K562 (cell line): ENCODE results near the gene GIGYF1. TPM values are rescaled to one million over a fixed set of nuclear protein-coding genes. Genes with fewer than 3 reads are reported as not detected.
A peak's percentile ranks its signal among the peaks of the same experiment; 100 is the strongest.

ENCODE experiments used
- ATAC-seq: fragments of 200-7000 bp; cut with Tn5 transposase; 3 replicates; pipeline ENCODE4 v1.9.1; 2020; ENCODE audit warnings: moderate library complexity
- BruUV-seq: library from RNA; stranded (reverse); fragments of 400-500 nt; replicated peaks from 2 replicates; lab custom pipeline; 2021; lab: Mats Ljungman, UMichigan
- CTCF ChIA-PET: fragments of 300-600 bp; formaldehyde crosslinking; extraction: SDS; loops from one replicate; lab custom pipeline; 2021; ENCODE audit warnings: low intra/inter-chr PET ratio; lab: Yijun Ruan, JAX
- POLR2A ChIA-PET: fragments of 300-600, 350-650 bp; sonication (Branson Sonifier 250); formaldehyde crosslinking; extraction: SDS; loops from one replicate; lab custom pipeline; 2021; ENCODE audit warnings: antibody characterized with exemption, inconsistent platforms; lab: Yijun Ruan, JAX
- DNase-seq, 4 experiments: peaks; one replicate each; pipeline versions ENCODE4 v3.0.0 to v3.0.0-alpha.2; 2011 to 2018; ENCODE audit warnings: low spot score in 3 of 4, mixed read lengths in 3 of 4; ENCODE audit errors: extremely low read depth in 1 of 4
- FAIRE-seq: peaks from 2 replicates; lab custom pipeline; 2011; peaks lifted over from hg19 to GRCh38; lab: Jason Lieb, UNC
- H2AFZ ChIP-seq: 2 replicates; pipeline ENCODE4 v1.6.0; 2011; ENCODE audit warnings: low read depth, low read length, control low read depth, inconsistent platforms
- H3K27ac ChIP-seq: fragments of 200-600 bp; 3 replicates; pipeline ENCODE4 v1.8.0; 2011; ENCODE audit warnings: low read depth, mild to moderate bottlenecking, control low read depth, inconsistent platforms, low read length, moderate library complexity, mixed read lengths; ENCODE audit errors: extremely low read depth
- H3K27me3 ChIP-seq, 2 experiments: fragments of 300-600 bp in 1 of 2; 2 replicates in 1 of 2; 3 replicates in 1 of 2; pipeline versions ENCODE4 v1.6.0 to v1.8.0; 2011; ENCODE audit warnings: inconsistent platforms in 2 of 2, low read length in 2 of 2, mild to moderate bottlenecking in 1 of 2, mixed read lengths in 1 of 2, moderate library complexity in 1 of 2; ENCODE audit not compliant: control insufficient read depth in 2 of 2, insufficient read depth in 2 of 2
- H3K36me3 ChIP-seq: fragments of 300-600 bp; 3 replicates; pipeline ENCODE4 v1.8.0; 2011; ENCODE audit warnings: mild to moderate bottlenecking, low read length, inconsistent platforms; ENCODE audit not compliant: control insufficient read depth, insufficient read depth
- H3K4me1 ChIP-seq, 2 experiments: fragments of 200-600 bp in 1 of 2; replicated peaks in 1 of 2; 2 replicates in 1 of 2; 3 replicates in 1 of 2; pipeline versions ENCODE4 v1.5.1 to v1.8.0; 2011; ENCODE audit warnings: inconsistent platforms in 2 of 2, low read length in 2 of 2, mild to moderate bottlenecking in 1 of 2, mixed read lengths in 1 of 2, moderate library complexity in 1 of 2; ENCODE audit not compliant: control insufficient read depth in 2 of 2, insufficient read depth in 2 of 2
- H3K4me2 ChIP-seq: 2 replicates; pipeline ENCODE4 v1.6.1; 2011; ENCODE audit warnings: low read length, control low read depth, inconsistent platforms, mixed read lengths; ENCODE audit not compliant: insufficient read depth
- H3K4me3 ChIP-seq: fragments of 200-600 bp; sonication (generic), shearing (Covaris generic); 2 replicates; pipeline ENCODE4 v1.5.1; 2016; ENCODE audit warnings: control low read depth, inconsistent platforms
- H3K79me2 ChIP-seq: fragments of 200-600 bp; 3 replicates; pipeline ENCODE4 v1.8.0; 2011; ENCODE audit warnings: low read length, inconsistent platforms; ENCODE audit not compliant: control insufficient read depth, insufficient read depth
- H3K9ac ChIP-seq, 2 experiments: 2 replicates each; pipeline versions ENCODE4 v1.6.0 to v1.6.1; 2011; ENCODE audit warnings: low read depth in 2 of 2, low read length in 2 of 2, control low read depth in 1 of 2, inconsistent platforms in 1 of 2, mild to moderate bottlenecking in 1 of 2, mixed read lengths in 1 of 2; ENCODE audit not compliant: insufficient read depth in 1 of 2
- H3K9me1 ChIP-seq: one replicate; pipeline ENCODE4 v1.6.0; 2011; ENCODE audit warnings: inconsistent platforms, mild to moderate bottlenecking, low read length, moderate library complexity; ENCODE audit not compliant: control insufficient read depth, insufficient read depth
- H3K9me3 ChIP-seq: replicated peaks from 2 replicates; pipeline ENCODE4 v1.5.1; 2011; ENCODE audit warnings: low read depth, low read length, inconsistent platforms; ENCODE audit not compliant: control insufficient read depth, insufficient read depth
- H4K20me1 ChIP-seq: replicated peaks from 2 replicates; pipeline ENCODE4 v1.6.1; 2011; ENCODE audit warnings: low read length, inconsistent platforms, mixed read lengths; ENCODE audit not compliant: control insufficient read depth, insufficient read depth
- ARID4B ChIP-seq: sonication (generic); formaldehyde crosslinking; IDR thresholded peaks from 2 replicates; pipeline ENCODE4 v1.8.0; 2022; ENCODE audit warnings: mild to moderate bottlenecking, missing genetic modification reagents
- BDP1 ChIP-seq: IDR thresholded peaks from 3 replicates; pipeline ENCODE4 v1.6.1; 2011; ENCODE audit not compliant: insufficient read length, insufficient read depth
- BRCA1 ChIP-seq, 2 experiments: fragments of 450-650 bp in 1 of 2; sonication (generic) in 1 of 2; formaldehyde crosslinking in 1 of 2; IDR thresholded peaks; 2 replicates each; pipeline versions ENCODE4 v1.5.0 to v1.6.1; 2017 to 2020; ENCODE audit warnings: mild to moderate bottlenecking in 1 of 2, missing genetic modification reagents in 1 of 2
- CTBP1 ChIP-seq: fragments of 450-650 bp; IDR thresholded peaks from 2 replicates; pipeline ENCODE4 v1.6.1; 2016; ENCODE audit warnings: borderline replicate concordance
- CTCF ChIP-seq, 3 experiments: IDR thresholded peaks in 2 of 3; conservative IDR thresholded peaks in 1 of 3; 2 replicates each; pipeline ENCODE4 v1.5.1; 2011 to 2012; ENCODE audit warnings: low read length in 3 of 3, mild to moderate bottlenecking in 3 of 3, control low read depth in 2 of 3, improper control_type of control experiment in 1 of 3, inconsistent platforms in 1 of 3, low read depth in 1 of 3, mixed read lengths in 1 of 3, moderate library complexity in 1 of 3; ENCODE audit not compliant: insufficient read depth in 2 of 3
- L3MBTL2 ChIP-seq: fragments of 450-650 bp; IDR thresholded peaks from 2 replicates; pipeline ENCODE4 v1.6.1; 2016; ENCODE audit warnings: mild to moderate bottlenecking, moderate library complexity
- PCBP1 ChIP-seq: fragments of 200-400 bp; formaldehyde crosslinking; IDR thresholded peaks from 2 replicates; pipeline ENCODE4 v1.6.1; 2018; ENCODE audit warnings: mild to moderate bottlenecking, low read depth, low read length; ENCODE audit not compliant: poor library complexity, severe bottlenecking
- POLR2G ChIP-seq: fragments of 200-400 bp; formaldehyde crosslinking; IDR thresholded peaks from 2 replicates; pipeline ENCODE4 v1.6.1; 2017; ENCODE audit warnings: low read depth, mild to moderate bottlenecking, antibody characterized with exemption, low read length, moderate library complexity
- PRPF4 ChIP-seq: fragments of 200-400 bp; formaldehyde crosslinking; IDR thresholded peaks from one replicate; pipeline ENCODE4 v1.6.1; 2017; ENCODE audit warnings: low read length, low read depth, mild to moderate bottlenecking; ENCODE audit not compliant: insufficient read depth, poor library complexity, severe bottlenecking
- RBFOX2 ChIP-seq: fragments of 200-400 bp; formaldehyde crosslinking; IDR thresholded peaks from 2 replicates; pipeline ENCODE4 v1.6.1; 2017; ENCODE audit warnings: low read depth, mild to moderate bottlenecking, low read length, moderate library complexity
- U2AF1 ChIP-seq: fragments of 200-400 bp; formaldehyde crosslinking; optimal IDR thresholded peaks from 2 replicates; pipeline ENCODE3; 2017; ENCODE audit warnings: mild to moderate bottlenecking, low read depth, low read length, moderate library complexity
- ZBTB33 ChIP-seq: sonication (generic); formaldehyde crosslinking; IDR thresholded peaks from 2 replicates; pipeline ENCODE4 v1.8.1; 2023; ENCODE audit warnings: mild to moderate bottlenecking, missing genetic modification reagents
- WGBS: fragments of 100-300 bp; shearing (Covaris generic); methylation state at CpG from one replicate; pipeline ENCODE4 v1.1.6; 2016; ENCODE audit warnings: low coverage, mixed read lengths; ENCODE audit not compliant: insufficient coverage; ENCODE audit errors: missing lambda C conversion rate; 5-methylcytosine and 5-hydroxymethylcytosine counted together
- in situ Hi-C: fragments of 300-500 bp; cut with MboI; formaldehyde crosslinking; loops from 4 replicates; pipeline ENCODE4 v1.15.0; 2018; ENCODE audit warnings: inconsistent platforms, mixed read lengths
- intact Hi-C: fragments of 100-400 bp; cut with micrococcal nuclease; formaldehyde crosslinking; loops from 2 replicates; pipeline ENCODE4 v1.14.2; 2022
- polyA plus RNA-seq, 8 experiments: library from polyadenylated mRNA; depleted of rRNA in 4 of 8; stranded (reverse) in 5 of 8; unstranded in 3 of 8; fragments of >200 nt; fragmentation: Nextera tagmentation in 2 of 8; fragmentation: Illumina TruSeq in 1 of 8; extraction: Ambion mirVana in 2 of 8; extraction: Trizol in 1 of 8; gene quantifications; 2 replicates each; pipeline versions ENCODE4 v1.2.1 to v1.2.3, GENCODE V29; 2011 to 2014; ENCODE audit warnings: inconsistent platforms in 1 of 8, missing spikeins in 1 of 8
- total RNA-seq, 7 experiments: library from RNA; depleted of rRNA in 6 of 7; stranded (reverse); fragments of >200 nt in 6 of 7; fragmentation: Illumina TruSeq in 2 of 7; extraction: Trizol in 2 of 7; gene quantifications; 2 replicates each; pipeline versions ENCODE4 v1.2.1 to v1.2.3, GENCODE V29; 2011 to 2021; ENCODE audit warnings: low replicate concordance in 1 of 7

The GIGYF1 gene
- total and polyA plus RNA-seq, 9 of the 15 experiments (the other 6 are each of a cell fraction or from before 2014, with no cell fraction given), result 0.56 to 76.2 (median 16.8) TPM

GRCh38 chr7:100632951-100633717 lies 60.9 kb downstream of the GIGYF1 start:
- no peak overlapping the region for H3K27ac ChIP-seq
- TF ChIP-seq ZBTB33 (CRISPR knock-in tag), result peak; percentile 78
- no peak for TF ChIP-seq L3MBTL2
- no peak for TF ChIP-seq BDP1
- peak; percentile 45 for TF ChIP-seq U2AF1
- peak; percentile 65 for TF ChIP-seq POLR2G
- TF ChIP-seq CTCF (IDR thresholded peaks at IDR 0.05 in 2 of 3, conservative IDR thresholded peaks at IDR 0.05 in 1 of 3; ENCODE audit: insufficient read depth in 2 of 3, low read depth in 1 of 3, low read length in 3 of 3), result peak in 2 of 3 experiments; percentile 14 to 21; a peak in 1 of 6 replicates
- TF ChIP-seq RBFOX2, result peak; percentile 54
- no peak for TF ChIP-seq ARID4B (CRISPR knock-in tag)
- no peak for TF ChIP-seq BRCA1 (IDR thresholded peaks at IDR 0.05)
- no peak for TF ChIP-seq BRCA1 (CRISPR knock-in tag; IDR thresholded peaks at IDR 0.05)
- no peak for TF ChIP-seq CTBP1
- peak; percentile 58 for TF ChIP-seq PCBP1
- peak; percentile 39 for TF ChIP-seq PRPF4

More at GRCh38 chr7:100632951-100633717, 60.9 kb downstream of the GIGYF1 start:
- WGBS, result 97% methylated on average over 40 of the region's 72 CpGs
- H3K79me2 ChIP-seq, result peaks cover 23% of the 10 kb centered on the region
- peaks cover 67% of the 10 kb centered on the region for H3K36me3 ChIP-seq
- FAIRE-seq (no peak), DNase-seq (peak in 1 of 4 experiments; percentile 41), ATAC-seq (no peak)
- peaks cover 0 to 14% of the 10 kb centered on the region in 2 experiments; a peak in 2 of 5 replicates for H3K4me1 ChIP-seq
- in situ Hi-C loops (no loop called here), intact Hi-C loops (no loop called here)
- no peak overlapping the region for H3K9ac ChIP-seq
- no peak overlapping the region for H2AFZ ChIP-seq
- no TSS peak for BruUV-seq
- no peaks in the 10 kb centered on the region for H3K9me3 ChIP-seq
- no peaks in the 10 kb centered on the region for H3K27me3 ChIP-seq
- CTCF ChIA-PET, result no interaction called here
- no peak overlapping the region for H3K4me3 ChIP-seq
- H4K20me1 ChIP-seq, result no peaks in the 10 kb centered on the region; the same call in 1 of the 2 replicates
- POLR2A ChIA-PET, result interaction anchor here (0.7 to 1.4 kb wide), 2 partner anchors 21 to 382 kb away, joined by 3 to 5 read pairs; partner anchors contain the start of gene MOSPD3
- H3K9me1 ChIP-seq, result no peaks in the 10 kb centered on the region
- H3K4me2 ChIP-seq, result no peak overlapping the region
